GM23338 (cell line): ENCODE measurements around the gene FNDC3B. TPM values are rescaled to one million over a fixed set of nuclear protein-coding genes. Genes with fewer than 3 reads are reported as not detected.

Experiments
- ATAC-seq: fragments of 200-7000 bp; cut with Tn5 transposase; 3 replicates; pipeline ENCODE4 v1.9.1; 2020
- DNase-seq: peaks from one replicate; pipeline ENCODE4 v3.0.0-alpha.2; 2015; ENCODE audit warnings: low spot score
- H2AFZ ChIP-seq: fragments of 200-600 bp; sonication (generic); 2 replicates; pipeline ENCODE4 v1.8.0; 2016; ENCODE audit warnings: antibody characterized with exemption, mild to moderate bottlenecking, moderate library complexity
- H3F3A ChIP-seq: fragments of 200-600 bp; sonication (generic); replicated peaks from 2 replicates; pipeline ENCODE4 v1.8.0; 2017; ENCODE audit warnings: antibody characterized with exemption, mixed run types, low read depth
- H3K27ac ChIP-seq: fragments of 200-600 bp; sonication (generic); 2 replicates; pipeline ENCODE4 v1.6.1; 2016; ENCODE audit warnings: low read depth
- H3K27me3 ChIP-seq: fragments of 200-600 bp; sonication (generic); 2 replicates; pipeline ENCODE4 v1.8.0; 2016; ENCODE audit warnings: mild to moderate bottlenecking, mixed run types, moderate library complexity; ENCODE audit not compliant: insufficient read depth
- H3K36me3 ChIP-seq: fragments of 200-600 bp; sonication (generic); 2 replicates; pipeline ENCODE4 v1.8.0; 2016; ENCODE audit warnings: mild to moderate bottlenecking; ENCODE audit not compliant: insufficient read depth
- H3K4me1 ChIP-seq: fragments of 200-600 bp; sonication (generic); 2 replicates; pipeline ENCODE4 v1.8.0; 2016; ENCODE audit warnings: mild to moderate bottlenecking, moderate library complexity; ENCODE audit not compliant: insufficient read depth
- H3K4me2 ChIP-seq: fragments of 200-600 bp; sonication (generic); 2 replicates; pipeline ENCODE4 v1.7.1; 2017; ENCODE audit warnings: mixed run types
- H3K4me3 ChIP-seq: fragments of 200-600 bp; sonication (generic); 2 replicates; pipeline ENCODE4 v1.6.1; 2016; ENCODE audit warnings: mixed run types
- H3K79me2 ChIP-seq: fragments of 200-600 bp; sonication (generic); replicated peaks from 2 replicates; pipeline ENCODE4 v1.8.0; 2017; ENCODE audit warnings: mild to moderate bottlenecking; ENCODE audit not compliant: insufficient read depth
- H3K9me2 ChIP-seq: fragments of 200-600 bp; sonication (generic); 2 replicates; pipeline ENCODE4 v1.8.0; 2017; ENCODE audit not compliant: insufficient read depth
- H4K20me1 ChIP-seq: fragments of 200-600 bp; sonication (generic); replicated peaks from 2 replicates; pipeline ENCODE4 v1.8.0; 2017; ENCODE audit warnings: mild to moderate bottlenecking; ENCODE audit not compliant: insufficient read depth
- H3K27ac Mint-ChIP-seq: 2 replicates; pipeline ENCODE4 v1.8.0; 2020; ENCODE audit warnings: inconsistent platforms, mild to moderate bottlenecking, moderate library complexity, mixed read lengths
- H3K27me3 Mint-ChIP-seq: 3 replicates; pipeline ENCODE4 v1.8.0; 2022; ENCODE audit warnings: low read depth, mild to moderate bottlenecking, moderate library complexity, mixed read lengths, inconsistent platforms; ENCODE audit not compliant: insufficient read depth, poor library complexity
- H3K36me3 Mint-ChIP-seq: 3 replicates; pipeline ENCODE4 v1.8.0; 2021; ENCODE audit warnings: low read depth, mild to moderate bottlenecking, inconsistent platforms, moderate library complexity, mixed read lengths
- H3K4me1 Mint-ChIP-seq: 3 replicates; pipeline ENCODE4 v1.8.0; 2020; ENCODE audit warnings: mild to moderate bottlenecking, inconsistent platforms, mixed read lengths
- H3K4me3 Mint-ChIP-seq: 3 replicates; pipeline ENCODE4 v1.8.0; 2021; ENCODE audit warnings: moderate library complexity, mild to moderate bottlenecking, inconsistent platforms, mixed read lengths
- H3K9me3 Mint-ChIP-seq: 3 replicates; pipeline ENCODE4 v1.8.0; 2020; ENCODE audit warnings: moderate library complexity, mild to moderate bottlenecking, inconsistent platforms, mixed read lengths
- CREB1 ChIP-seq: fragments of 250-450 bp; sonication (Bioruptor Pico); IDR thresholded peaks from 2 replicates; pipeline ENCODE4 v1.5.0; 2020; ENCODE audit warnings: low read depth, mild to moderate bottlenecking, moderate library complexity
- CTCF ChIP-seq, 2 experiments: fragments of 200-600 bp in 1 of 2; sonication (generic) in 1 of 2; conservative IDR thresholded peaks; 2 replicates each; pipeline versions ENCODE4 v1.5.1 to v1.6.1; 2016 to 2017; ENCODE audit warnings: antibody characterized with exemption in 2 of 2, low read depth in 2 of 2, mild to moderate bottlenecking in 2 of 2, moderate library complexity in 1 of 2
- ETS1 ChIP-seq: IDR thresholded peaks from 2 replicates; pipeline ENCODE4 v1.6.1; 2016; ENCODE audit warnings: antibody characterized with exemption
- EZH2 ChIP-seq: fragments of 200-600 bp; sonication (generic); IDR thresholded peaks from one replicate; pipeline ENCODE4 v1.8.0; 2017; ENCODE audit warnings: antibody characterized with exemption, mild to moderate bottlenecking, low read depth; ENCODE audit not compliant: unreplicated experiment
- EZH2phosphoT487 ChIP-seq: fragments of 200-600 bp; sonication (generic); IDR thresholded peaks from one replicate; pipeline ENCODE4 v1.8.1; 2018; ENCODE audit warnings: antibody characterized with exemption; ENCODE audit not compliant: unreplicated experiment
- JUNB ChIP-seq: IDR thresholded peaks from one replicate; pipeline ENCODE4 v1.6.1; 2016; ENCODE audit warnings: antibody characterized with exemption; ENCODE audit not compliant: unreplicated experiment
- NANOG ChIP-seq: IDR thresholded peaks from 2 replicates; pipeline ENCODE4 v1.6.1; 2016; ENCODE audit warnings: antibody characterized with exemption, borderline replicate concordance
- POLR2AphosphoS5 ChIP-seq: IDR thresholded peaks from 2 replicates; pipeline ENCODE4 v1.6.1; 2016; ENCODE audit warnings: antibody characterized with exemption, low read depth
- REST ChIP-seq: IDR thresholded peaks from one replicate; pipeline ENCODE4 v1.6.1; 2018; ENCODE audit warnings: antibody characterized with exemption; ENCODE audit not compliant: unreplicated experiment
- STAT1 ChIP-seq: IDR thresholded peaks from one replicate; pipeline ENCODE4 v1.6.1; 2016; ENCODE audit warnings: antibody characterized with exemption; ENCODE audit not compliant: unreplicated experiment
- ZNF114 ChIP-seq: fragments of 250-450 bp; sonication (Bioruptor Pico); IDR thresholded peaks from 2 replicates; pipeline ENCODE4 v1.5.0; 2020; ENCODE audit warnings: mild to moderate bottlenecking, moderate library complexity
- ZNF331 ChIP-seq: fragments of 250-450 bp; sonication (Bioruptor Pico); IDR thresholded peaks from 2 replicates; pipeline ENCODE4 v1.5.0; 2020; ENCODE audit warnings: low read depth, mild to moderate bottlenecking, moderate library complexity
- ZNF462 ChIP-seq: fragments of 250-450 bp; sonication (Bioruptor Pico); IDR thresholded peaks from 2 replicates; pipeline ENCODE4 v1.5.0; 2020; ENCODE audit warnings: mild to moderate bottlenecking, moderate library complexity
- polyA plus RNA-seq: library from polyadenylated mRNA; unstranded; fragments of >200 nt; fragmentation: Nextera tagmentation; extraction: Ambion mirVana; gene quantifications from 2 replicates; pipeline ENCODE4 v1.2.1, GENCODE V29; 2016
- total RNA-seq: library from RNA; depleted of rRNA; stranded (reverse); fragments of >200 nt; shearing (Covaris generic); gene quantifications from 2 replicates; pipeline ENCODE4 v1.2.3, GENCODE V29; 2014

Gene FNDC3B
- total and polyA plus RNA-seq, 2 experiments from 2014 or later = 19.1 to 55.4 TPM

GRCh38 chr3:172373912-172374311 is 334.5 kb downstream of the FNDC3B start:
- H3K36me3 Mint-ChIP-seq = peaks cover 35% of the 10 kb centered on the region

More at GRCh38 chr3:172373912-172374311, 334.5 kb downstream of the FNDC3B start:
- Histone ChIP-seq H3F3A (no peaks in the 10 kb centered on the region), H3K4me2 (no peak overlapping the region), H3K27ac (no peak overlapping the region), H3K4me3 (no peak overlapping the region), H3K27me3 (no peaks in the 10 kb centered on the region), H3K36me3 (peaks cover 10% of the 10 kb centered on the region), H3K79me2 (no peaks in the 10 kb centered on the region), H3K9me2 (no peaks in the 10 kb centered on the region), H4K20me1 (no peaks in the 10 kb centered on the region), H3K4me1 (no peaks in the 10 kb centered on the region), H2AFZ (no peak overlapping the region)
- ATAC-seq (no peak), DNase-seq (no peak)
- Mint-ChIP-seq H3K4me3 (no peak overlapping the region), H3K27me3 (no peaks in the 10 kb centered on the region), H3K4me1 (peaks cover 3% of the 10 kb centered on the region; the same call in 2 of the 3 replicates), H3K9me3 (no peaks in the 10 kb centered on the region), H3K27ac (no peak overlapping the region)
- no peak for TF ChIP-seq CTCF (conservative IDR thresholded peaks at IDR 0.05; ENCODE audit: low read depth in 2 of 2)
- TF ChIP-seq CREB1 (CRISPR knock-in tag) = no peak
- no peak for TF ChIP-seq NANOG
- TF ChIP-seq JUNB = no peak
- no peak for TF ChIP-seq REST
- no peak for TF ChIP-seq ETS1
- TF ChIP-seq ZNF114 (CRISPR knock-in tag) = no peak
- no peak for TF ChIP-seq POLR2AphosphoS5
- no peak for TF ChIP-seq EZH2phosphoT487
- TF ChIP-seq EZH2 = no peak
- TF ChIP-seq ZNF462 = no peak
- TF ChIP-seq ZNF331 = no peak
- no peak for TF ChIP-seq STAT1
